ENCODE results near the gene FBRSL1. TPM values are rescaled to one million over a fixed set of nuclear protein-coding genes. Genes with fewer than 3 reads are reported as not detected.

Gene FBRSL1
- total RNA-seq, 1 donor, result 3.9 TPM

DNA sequence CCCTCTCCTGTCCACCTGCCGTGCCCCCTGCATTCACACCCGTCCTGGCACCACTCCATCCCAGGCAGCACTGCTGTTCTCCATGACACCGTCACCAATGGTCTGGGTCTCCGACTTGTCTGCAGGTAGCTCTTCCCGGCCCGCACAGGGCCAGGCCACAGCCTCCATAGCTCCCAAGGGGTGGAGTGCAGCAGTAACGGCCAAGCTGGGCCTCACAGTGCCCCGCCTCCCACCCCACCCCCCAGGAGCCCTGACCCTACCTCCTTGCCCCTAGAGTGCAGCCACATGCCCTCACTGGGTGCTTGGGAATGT is 12.9 kb downstream of the FBRSL1 start:
- DNase-seq (ENCODE audit: low read depth), result no peak
- TF ChIP-seq, protein P1, sequence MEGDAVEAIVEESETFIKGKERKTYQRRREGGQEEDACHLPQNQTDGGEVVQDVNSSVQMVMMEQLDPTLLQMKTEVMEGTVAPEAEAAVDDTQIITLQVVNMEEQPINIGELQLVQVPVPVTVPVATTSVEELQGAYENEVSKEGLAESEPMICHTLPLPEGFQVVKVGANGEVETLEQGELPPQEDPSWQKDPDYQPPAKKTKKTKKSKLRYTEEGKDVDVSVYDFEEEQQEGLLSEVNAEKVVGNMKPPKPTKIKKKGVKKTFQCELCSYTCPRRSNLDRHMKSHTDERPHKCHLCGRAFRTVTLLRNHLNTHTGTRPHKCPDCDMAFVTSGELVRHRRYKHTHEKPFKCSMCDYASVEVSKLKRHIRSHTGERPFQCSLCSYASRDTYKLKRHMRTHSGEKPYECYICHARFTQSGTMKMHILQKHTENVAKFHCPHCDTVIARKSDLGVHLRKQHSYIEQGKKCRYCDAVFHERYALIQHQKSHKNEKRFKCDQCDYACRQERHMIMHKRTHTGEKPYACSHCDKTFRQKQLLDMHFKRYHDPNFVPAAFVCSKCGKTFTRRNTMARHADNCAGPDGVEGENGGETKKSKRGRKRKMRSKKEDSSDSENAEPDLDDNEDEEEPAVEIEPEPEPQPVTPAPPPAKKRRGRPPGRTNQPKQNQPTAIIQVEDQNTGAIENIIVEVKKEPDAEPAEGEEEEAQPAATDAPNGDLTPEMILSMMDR (IDR thresholded peaks at IDR 0.05; ENCODE audit: insufficient read depth, low read depth, low read length), result no peak
- H3K4me3 ChIP-seq (ENCODE audit: low read depth, low read length), result no peak overlapping the region

DNA sequence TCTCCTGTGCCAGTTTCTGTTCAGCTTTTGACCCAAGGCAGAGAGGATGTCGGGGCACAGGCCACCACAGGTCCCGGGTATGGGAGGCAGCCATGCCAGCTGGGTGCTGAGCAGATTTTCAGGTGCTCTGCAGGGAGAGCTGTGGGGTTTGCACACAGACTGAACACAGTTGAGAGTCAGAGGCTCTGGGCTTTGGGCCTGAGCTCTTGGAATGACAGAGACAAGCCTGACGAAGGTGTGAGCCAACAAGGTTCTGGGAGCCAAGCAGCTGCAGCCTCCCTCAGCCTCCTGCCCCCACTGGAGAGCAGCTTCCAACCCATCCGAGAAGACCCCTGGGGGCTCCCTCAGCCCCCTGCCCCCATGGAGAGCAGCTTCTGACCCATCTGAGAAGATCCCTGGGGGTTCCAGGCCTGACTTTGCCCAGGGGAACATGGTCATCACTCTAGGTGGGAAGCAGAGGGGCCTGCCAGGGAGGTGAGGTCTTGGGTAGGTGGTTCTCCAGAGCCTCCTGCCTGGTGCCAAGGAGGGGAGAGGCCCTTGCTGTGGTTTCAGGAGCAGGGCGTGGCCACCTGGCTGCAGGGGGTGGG is 13.8 kb downstream of the FBRSL1 start:
- TF ChIP-seq, protein P1 (IDR thresholded peaks at IDR 0.05; ENCODE audit: insufficient read depth, low read depth, low read length), result no peak
- no peak for DNase-seq (ENCODE audit: low read depth)
- H3K4me3 ChIP-seq (ENCODE audit: low read depth, low read length), result no peak overlapping the region

DNA sequence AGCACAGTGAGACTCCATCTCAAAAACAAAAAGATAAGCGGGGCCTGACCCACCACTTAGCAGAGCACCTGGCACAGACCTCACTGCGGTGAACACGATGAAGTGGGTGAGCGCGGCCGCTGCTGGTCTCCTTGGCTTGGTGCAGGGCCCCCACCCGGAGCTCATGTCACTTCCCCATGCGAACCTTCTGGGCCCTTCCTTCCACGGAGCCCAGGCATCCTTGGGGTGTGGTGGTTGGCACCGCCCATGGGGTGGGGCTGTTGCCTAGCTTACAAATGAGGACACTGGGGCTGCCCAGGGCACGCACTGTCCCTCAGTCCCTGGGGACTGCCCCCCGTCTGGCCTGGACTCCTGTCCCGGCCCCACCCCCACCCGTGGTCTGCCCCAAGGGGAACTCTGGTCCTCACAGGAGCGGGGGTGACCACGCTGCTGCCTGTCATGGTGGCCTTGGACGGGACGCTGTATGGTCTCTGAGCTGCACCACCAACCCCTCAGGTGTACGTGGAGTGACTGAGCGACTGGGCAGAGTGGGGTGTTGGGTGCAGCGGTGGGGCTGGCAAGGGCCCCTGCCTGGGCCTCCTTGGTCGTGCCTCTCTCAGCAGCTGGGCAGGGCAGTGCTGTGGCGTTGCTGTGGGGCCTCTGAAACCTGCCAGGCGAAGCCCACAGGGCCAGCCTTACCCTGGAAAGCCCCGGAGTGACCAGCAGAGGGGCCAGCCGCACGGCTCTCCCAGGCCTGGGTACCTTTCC is 15.3 kb downstream of the FBRSL1 start:
- DNase-seq (ENCODE audit: low read depth), result no peak
- no peak overlapping the region for H3K4me3 ChIP-seq (ENCODE audit: low read depth, low read length)
- TF ChIP-seq, protein P1 (IDR thresholded peaks at IDR 0.05; ENCODE audit: insufficient read depth, low read depth, low read length), result no peak

DNA sequence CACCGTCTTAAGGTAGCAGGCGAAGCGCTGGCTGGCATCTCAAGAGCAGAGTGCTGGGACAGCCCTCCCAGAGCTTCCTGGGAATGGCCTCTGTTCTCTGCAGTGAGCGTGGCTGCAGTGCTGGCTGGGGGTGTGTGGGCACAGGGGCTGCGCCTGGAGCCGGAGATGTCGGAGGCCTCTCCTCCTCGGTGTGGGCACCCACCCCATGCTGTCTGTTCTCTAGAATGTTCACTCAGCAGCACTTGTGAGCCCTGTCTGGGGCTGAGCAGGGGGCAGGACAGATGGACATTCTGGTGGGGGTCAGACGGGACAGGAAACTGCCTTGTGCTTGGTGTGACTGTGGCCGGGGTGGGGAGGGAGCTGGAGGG is 15.9 kb downstream of the FBRSL1 start:
- H3K4me3 ChIP-seq (ENCODE audit: low read depth, low read length), result no peak overlapping the region
- TF ChIP-seq, protein P1 (IDR thresholded peaks at IDR 0.05; ENCODE audit: insufficient read depth, low read depth, low read length), result no peak
- no peak for DNase-seq (ENCODE audit: low read depth)

DNA sequence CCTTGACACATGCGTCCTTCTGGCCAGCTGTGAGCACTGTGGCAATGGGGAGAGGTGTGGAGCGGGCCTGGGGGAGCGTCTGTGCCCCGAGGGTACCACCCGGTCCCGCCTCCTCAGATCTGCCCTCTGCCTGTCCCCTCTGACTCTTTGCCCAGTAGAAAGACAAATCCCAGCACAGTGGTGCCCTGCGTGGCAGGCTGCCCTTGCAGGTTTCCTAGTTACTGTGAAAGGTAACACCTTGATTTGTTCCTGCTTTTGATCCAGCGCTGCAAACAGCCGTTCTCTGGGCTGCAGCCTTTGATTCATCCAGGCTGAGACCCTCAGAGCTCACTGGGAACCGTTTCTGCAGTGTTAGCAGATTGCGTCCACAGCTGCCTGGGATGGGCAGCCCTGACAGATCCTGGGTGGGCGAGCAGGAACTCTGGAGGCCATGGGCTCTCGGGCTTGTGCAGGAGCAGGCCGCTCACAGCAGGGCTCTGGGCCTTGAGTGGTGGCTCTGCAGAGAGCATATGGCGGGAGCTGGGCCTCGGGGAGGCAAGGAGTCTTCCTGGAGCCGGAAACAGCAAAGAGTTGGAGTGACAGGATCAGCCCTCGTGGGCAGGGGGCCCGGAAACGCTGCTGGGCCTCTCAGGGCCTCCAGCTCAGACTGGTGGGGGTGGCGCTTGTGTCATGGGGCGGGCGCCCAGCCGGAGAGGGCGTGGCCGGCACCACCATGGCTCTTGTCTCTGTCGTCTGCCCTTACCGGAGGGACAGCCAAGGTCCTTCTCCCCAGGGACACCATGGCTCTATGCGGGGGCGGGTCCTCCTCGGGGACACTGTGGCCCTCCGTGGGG is 16.6 kb downstream of the FBRSL1 start:
- TF ChIP-seq, protein P1 (IDR thresholded peaks at IDR 0.05; ENCODE audit: insufficient read depth, low read depth, low read length), result no peak
- DNase-seq (ENCODE audit: low read depth), result peak; percentile 81
- peak overlapping the region; percentile 38 for H3K4me3 ChIP-seq (ENCODE audit: low read depth, low read length)

DNA sequence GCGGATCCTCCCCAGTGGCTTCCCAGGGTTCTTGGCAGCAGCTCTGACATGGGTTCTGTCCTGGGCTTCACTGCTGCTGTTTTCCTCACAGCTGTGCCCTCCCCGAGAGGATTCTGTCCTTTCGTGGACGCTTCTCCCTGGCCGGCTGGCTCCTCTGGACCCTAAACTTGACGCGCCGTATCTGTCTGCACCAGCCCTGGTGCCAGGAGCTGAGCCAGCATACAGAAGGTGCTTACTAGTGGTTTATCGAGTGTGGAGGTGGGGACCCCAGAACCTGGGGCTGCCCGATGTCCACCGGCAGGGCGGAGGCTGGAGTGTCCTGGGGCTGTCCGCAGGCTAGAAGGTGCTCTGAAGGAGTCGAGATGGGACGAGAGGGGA is 17.2 kb downstream of the FBRSL1 start:
- DNase-seq (ENCODE audit: low read depth), result no peak

More for the DNA sequence above, 17.2 kb downstream of the FBRSL1 start:
- peak overlapping the region; percentile 38 for H3K4me3 ChIP-seq (ENCODE audit: low read depth, low read length)
- TF ChIP-seq, protein P1 (IDR thresholded peaks at IDR 0.05; ENCODE audit: insufficient read depth, low read depth, low read length), result no peak

Data from fibroblast of villous mesenchyme (primary cell).